Islet of Langerhans (tissue), 1 donor: ENCODE measurements around the gene GABRA5.
A peak's percentile ranks its signal among the peaks of the same experiment; 100 is the strongest.
"Not testable (repeated sequence)": the region's sequence is repeated elsewhere in the genome, so short reads cannot be mapped to it uniquely, and the experiment has no call there.

Source experiments
- FAIRE-seq: peaks from one replicate; lab custom pipeline; 2011; peaks lifted over from hg19 to GRCh38; lab: Jason Lieb, UNC

GABRA5 gene

DNA sequence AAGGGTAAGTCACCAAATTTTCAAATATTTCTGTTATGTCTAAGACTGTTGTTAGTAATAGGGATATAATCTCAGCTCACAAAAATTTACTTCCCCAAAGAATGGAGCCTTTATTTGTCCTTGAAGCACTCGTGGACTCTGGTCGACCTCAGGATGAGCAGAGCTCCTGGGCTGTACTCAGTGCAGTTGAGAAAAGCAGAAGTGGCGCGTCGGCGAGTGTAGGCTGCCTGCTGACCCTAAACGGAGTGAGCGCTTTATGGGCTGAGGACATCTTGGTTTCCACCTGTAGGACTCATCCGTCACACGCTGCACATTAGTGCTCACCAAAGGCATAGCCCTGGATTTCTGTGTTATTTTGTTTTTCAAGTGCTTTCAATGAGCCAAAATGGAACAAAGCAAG, 11.0 kb downstream of the GABRA5 start:
- no peak for FAIRE-seq

DNA sequence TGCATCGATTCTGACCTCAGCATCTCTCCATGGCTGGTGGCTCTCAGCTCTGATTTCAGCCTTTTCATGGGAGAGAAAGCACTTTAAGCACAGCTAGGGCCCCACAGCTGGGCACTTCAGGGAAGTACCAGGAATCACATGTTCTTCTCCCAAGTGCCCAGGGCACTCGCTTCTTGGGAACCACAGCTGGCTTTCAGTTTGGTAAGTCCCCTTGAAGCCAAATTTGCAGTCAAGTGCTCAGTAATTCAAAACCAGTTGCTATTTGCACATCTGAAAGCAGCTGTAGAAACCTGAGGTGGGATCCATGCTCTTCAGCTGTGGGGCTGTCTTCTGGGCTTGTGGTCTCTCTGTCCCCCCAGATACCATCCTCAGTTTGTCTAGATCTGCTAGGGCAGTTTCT, 12.8 kb downstream of the GABRA5 start:
- no peak for FAIRE-seq

DNA sequence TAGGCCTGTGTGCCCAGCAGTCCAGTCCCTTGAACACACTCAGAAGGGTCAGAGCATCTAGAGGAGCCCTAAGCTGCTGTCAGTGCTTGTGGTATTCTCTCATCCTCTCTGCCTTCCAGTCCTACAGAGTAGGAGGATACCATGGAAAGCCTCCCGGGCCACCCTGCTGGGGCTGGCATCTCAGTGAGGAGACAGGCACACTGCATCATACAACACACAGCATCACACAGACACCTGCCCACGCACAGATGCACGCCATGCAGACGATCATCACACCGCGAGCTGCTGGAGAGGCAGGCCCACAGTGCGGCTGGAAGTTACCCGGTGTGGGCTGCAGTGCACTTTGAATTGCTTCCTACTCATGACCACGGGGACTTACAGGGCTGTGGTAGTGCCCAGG, 15.2 kb downstream of the GABRA5 start:
- FAIRE-seq, result no peak

DNA sequence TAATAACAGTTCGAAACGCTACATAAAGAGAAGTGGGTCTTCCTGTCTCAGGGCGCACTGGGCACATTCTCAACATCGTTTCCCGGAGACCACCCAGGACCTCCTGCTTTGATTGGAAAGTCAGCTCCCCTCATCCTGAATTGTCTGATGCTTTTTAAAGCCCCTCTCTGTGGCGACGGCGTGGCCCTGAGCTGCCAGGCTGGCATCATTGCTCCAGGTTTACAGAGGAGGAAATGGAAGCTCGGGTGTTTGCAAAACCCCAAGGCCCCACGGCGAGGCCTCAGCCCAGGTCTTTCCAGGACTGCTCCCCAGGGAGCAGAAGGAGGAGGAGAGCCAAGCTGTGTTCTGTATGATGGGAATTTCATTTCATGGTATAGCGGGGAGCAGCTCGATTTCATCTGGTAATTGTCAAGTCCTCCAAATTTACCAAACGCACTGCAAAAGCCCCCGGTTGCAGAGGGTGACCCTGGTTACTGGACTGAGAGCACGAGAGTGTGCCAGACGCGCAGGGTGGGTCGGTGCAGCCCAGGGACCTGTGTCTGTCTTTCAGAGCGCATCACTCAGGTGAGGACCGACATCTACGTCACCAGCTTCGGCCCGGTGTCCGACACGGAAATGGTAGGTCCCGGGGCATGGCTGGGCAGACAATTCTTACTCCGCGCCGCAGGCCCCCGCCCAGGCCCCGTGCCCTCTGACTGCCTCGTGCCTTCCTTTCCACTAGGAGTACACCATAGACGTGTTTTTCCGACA, 15.9 kb downstream of the GABRA5 start:
- no peak for FAIRE-seq

DNA sequence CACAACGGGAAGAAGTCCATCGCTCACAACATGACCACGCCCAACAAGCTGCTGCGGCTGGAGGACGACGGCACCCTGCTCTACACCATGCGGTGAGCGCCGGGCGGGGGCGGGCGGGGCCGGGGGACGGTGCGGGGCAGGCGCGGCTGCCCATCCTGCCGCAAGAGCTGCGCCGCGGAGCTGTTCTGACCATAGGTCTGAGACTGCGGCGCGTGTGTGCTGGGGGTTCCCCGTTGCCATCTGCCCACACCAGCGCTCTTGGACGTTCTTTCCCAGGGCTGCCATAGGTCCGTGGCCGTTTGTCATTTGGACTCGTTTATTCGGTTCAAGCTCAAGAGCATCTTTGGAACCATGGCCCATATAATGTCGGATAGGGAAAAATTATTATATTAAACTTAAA, 16.6 kb downstream of the GABRA5 start:
- no peak for FAIRE-seq

DNA sequence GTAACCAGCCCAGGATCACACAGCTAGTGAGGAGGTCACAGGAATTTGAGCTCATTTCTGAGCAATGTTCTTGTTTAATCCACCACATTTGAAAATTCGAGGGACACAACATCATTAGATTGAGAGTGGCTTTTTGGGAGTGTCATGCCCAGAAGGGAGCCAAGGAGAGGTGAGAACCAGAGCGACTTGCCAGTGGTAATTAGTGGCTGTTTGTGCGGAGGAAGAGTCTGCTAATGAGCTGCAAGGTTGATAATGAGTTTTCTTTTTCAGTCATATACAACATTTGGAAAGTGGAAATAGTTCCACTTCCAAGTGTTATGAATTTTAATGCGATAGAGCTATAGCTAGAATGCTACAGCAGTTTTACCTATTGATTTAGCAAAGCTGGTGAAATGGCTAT, 19.7 kb downstream of the GABRA5 start:
- no peak for FAIRE-seq

DNA sequence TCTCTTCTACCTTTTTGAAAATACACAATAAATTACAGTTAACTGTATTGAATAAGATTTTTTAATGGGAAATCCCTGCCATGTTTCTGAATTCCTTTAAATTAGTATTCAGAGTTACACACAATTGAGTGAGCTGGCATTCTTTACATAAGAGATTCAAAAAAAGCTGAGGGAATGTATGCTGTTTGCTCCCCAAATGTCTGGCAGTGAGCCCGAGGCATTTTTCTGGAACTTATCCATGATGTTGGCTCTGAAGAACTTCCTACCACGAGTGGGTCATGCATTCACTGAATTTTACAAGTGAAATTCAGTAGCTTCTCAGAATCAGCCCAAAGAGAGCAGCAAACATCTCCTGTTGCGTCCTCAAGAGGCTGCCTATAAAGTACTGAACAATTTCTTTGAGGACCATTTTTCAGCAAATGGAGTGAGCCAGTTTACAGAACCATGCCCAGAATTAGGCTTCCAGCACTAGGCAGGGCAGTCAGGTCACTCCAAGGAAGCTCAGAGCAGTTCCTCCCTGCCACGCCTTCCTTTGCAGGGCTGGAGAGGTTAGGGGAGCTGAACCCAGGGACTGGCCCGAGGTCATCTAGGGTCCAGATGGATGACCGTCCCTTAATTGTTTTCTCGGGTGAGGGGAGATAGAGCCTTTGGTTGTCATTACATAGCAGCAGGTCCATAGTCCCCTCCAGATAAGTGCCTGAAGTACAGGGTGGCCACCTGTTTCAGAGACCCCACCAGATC, 21.2 kb downstream of the GABRA5 start:
- no peak for FAIRE-seq

DNA sequence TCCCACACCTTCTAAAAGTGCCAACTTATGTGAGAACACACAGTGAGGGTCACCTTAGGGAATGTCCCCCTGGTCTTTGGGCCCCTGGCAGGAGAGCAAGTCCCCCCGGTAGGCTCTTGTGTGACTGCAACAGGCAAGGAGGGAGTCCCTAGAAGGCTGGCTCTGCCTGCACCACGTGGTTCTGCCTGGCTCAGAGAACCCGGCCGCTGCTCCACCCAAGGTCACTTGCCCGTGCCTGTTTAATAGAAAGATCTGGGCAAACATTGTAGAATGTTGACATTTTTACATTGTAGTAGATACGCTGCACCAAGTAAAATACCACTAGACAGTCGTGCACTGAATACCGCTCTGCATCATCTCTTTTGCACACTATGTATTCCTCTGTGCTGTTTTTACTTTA, 21.9 kb downstream of the GABRA5 start:
- no peak for FAIRE-seq

DNA sequence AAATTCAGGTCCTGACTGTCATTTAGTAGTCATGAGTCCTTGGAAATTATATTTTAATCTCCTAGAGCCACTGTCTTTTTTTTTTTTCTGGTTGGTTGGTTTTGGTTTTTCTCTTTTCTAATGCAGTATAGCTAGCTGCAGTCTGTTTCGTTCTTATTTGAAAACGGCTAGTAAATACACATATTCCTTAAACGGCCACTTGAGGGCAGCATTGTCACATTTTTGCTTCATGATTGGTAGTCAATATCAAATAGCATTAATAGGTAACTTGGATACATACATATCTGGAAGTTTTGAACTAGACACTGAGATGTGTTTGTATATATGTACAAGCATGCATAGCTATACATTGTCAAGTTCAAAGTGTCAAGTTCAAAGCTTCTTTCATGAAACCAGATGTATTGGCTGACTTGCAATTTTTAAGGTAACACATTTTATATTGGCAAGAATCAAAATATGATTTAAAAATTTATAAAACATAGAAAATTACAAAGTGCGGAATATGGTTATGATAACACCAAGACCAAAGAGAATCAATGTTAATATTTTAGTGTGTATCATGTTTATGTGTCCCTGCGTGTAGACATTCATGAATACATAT, 22.5 kb downstream of the GABRA5 start:
- peak; percentile 99 for FAIRE-seq

DNA sequence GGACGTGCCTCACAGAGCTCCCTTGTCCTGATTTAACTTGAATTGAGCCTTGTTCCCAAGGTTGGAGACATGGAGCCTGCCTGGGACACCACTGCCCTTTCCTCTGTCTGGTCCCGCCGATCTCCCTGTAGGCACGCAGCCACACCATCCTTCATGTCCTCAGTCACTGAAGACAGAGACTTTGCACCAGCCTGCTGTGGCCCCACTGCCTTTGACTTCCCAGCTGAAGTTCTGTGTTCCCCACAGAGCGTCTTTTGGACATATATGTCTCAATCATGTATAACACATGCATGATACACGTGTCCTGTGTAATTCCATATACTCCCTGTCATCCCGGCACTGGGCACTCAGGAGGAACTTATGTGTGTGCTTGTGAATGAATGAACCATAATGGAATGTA, 23.6 kb downstream of the GABRA5 start:
- FAIRE-seq, result no peak

DNA sequence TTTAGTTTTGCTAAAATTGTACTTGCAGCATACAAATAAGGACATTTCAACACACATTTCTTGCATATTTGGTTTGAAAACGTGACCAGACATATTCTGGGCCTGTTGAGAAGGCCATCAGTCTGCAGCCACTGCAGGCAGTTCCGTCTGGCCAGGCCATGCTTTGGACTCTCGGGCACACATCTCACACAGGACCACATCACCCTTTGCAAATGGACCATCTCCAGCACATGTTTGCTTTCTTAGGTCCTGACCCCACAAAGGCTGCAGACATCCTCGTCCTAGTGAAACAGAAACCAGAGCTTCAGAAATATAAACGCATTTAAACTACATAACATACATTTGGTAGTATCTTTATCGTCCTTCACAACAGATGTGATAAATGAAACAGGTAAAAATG, 24.1 kb downstream of the GABRA5 start:
- no peak for FAIRE-seq

DNA sequence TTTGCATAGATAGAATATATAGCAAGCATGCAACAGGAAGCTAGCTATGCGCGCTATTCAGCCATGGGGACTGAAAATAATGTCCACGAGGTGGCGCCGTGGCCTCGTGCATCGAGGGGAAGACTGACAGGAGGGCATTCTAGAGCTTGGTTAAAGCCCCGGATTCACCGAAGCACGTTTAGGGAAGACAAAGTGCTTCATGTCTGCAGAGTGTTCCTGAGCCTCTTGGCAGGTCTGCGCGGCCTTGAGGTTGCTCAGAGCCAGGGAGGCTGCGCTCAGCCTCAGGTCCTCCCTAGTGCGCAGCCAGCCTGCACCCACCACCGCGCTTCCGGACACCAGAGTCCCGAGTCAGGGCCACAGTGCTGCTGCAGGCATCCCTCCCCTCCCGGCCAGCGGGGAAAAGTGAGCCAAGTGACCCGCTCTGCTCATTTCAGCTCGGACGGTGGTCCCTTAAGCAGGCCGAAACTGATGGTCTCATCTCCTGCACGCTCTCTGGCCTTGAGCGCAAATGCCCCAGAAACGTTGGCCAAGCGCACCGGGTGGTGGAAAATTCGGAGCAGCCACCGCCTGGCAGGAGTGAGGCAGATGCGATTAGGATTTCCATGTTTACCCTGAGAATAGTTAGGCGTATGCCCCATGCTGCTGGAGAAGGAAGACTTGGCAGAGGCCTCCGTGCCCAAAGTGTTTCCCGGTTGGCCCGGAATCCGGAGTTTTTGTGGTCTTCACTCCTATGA, 24.8 kb downstream of the GABRA5 start:
- FAIRE-seq, result no peak

DNA sequence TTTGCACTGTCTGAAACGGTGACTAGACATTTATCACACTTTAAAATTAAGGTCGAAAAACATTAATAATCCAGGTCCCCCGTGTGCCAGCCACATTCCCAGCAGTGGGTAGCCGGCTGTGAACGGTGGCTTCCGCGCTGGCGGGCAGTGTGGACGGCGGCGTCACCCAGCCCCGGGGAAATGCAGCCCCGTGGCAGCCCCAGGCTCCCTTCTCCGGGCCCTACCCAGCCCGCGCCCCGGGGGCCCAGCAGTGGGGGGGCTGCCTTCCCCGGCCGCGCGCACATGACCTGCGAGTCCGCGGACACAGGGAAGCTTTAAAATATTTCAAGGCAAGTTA, 25.3 kb downstream of the GABRA5 start:
- FAIRE-seq, result no peak

DNA sequence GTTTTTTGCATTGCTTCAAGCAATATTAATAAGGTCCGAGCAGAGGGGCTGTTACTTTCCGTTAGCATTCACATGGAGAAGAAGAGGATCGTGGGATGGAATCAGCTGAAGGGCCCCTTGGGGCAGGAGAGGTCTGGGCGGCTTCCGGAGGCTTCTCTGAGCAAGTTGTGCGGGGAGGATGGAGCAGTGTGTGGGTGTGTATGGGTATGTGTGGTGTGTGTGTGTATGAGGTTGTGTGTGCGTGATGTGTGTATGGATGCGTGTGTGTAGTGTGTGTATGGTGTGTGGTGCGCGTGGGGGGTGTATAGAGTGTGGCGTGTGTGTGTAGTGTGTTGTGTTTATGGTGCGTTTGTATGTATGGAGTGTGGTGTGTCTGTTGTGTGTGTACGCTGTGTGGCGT, 25.8 kb downstream of the GABRA5 start:
- no peak for FAIRE-seq

DNA sequence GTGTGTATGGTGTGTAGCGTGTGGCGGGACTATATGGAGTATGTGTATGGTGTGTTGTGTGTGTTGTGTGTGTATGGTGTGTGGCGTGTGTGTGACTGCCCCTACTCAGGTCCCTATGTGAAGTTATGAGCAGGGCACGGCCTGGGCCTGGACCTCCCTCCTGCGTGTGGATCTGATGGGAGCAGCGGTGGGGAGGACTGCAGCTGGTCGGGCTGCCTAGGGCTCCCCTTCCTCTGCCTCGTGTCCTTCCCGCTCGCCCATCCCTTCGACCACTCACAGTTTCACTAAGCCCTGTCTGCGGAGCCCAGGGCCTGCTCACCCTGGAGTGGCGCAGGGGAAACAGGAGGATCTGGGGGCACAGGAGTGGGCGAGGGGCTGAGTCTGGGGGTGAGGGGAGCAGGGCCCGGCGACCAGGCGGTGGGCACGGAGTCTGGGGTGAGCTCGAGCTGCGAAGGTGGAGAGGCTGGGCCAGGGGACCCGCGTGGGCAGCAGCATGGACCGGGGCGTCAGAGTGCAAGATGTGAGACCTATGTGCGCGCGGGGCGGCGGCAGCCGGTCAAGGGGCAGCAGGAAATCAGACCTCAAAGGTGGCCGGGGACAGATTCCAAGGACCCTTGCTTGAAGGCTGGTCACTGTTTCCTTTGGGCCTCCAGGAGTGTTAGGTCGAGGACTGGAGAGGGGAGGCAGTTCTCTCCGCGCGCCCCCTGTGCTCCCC, 26.6 kb downstream of the GABRA5 start:
- no peak for FAIRE-seq

DNA sequence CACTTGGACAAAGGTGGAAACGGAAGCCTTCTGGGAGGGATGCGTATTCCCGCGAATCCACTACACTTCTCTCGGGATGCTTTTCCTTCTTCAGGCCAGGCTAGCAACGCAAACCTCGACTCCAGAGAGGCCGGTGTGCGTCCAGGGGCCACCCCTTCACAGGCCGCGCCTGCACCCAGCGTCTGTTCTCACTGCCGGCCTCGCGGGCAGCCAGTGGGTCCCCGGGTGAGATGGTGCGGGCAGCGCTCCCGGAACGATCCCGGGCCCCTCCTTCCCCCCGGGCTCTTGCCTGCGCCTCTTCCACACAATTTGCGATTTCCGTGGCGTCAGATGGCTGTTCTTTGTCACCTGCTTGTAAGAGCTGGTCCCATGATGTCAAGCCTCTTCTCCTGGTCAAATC, 27.3 kb downstream of the GABRA5 start:
- no peak for FAIRE-seq

DNA sequence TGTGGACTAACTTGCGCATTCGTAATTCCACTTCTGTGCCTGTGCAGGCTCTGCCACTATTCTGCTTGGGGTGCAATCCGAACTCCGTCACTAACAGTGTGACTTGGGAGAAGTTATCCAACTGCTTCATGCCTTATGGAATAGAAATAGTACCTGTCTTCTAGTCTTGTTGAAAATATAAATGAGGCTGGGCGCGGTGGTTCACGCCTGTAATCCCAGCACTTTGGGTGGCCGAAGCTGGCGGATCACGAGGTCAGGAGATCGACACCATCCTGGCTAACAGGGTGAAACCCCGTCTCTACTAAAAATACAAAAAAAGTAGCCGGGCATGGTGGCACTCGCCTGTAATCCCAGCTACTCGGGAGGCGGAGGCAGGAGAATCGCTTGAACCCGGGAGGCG, 28.5 kb downstream of the GABRA5 start:
- not testable (repeated sequence) for FAIRE-seq

DNA sequence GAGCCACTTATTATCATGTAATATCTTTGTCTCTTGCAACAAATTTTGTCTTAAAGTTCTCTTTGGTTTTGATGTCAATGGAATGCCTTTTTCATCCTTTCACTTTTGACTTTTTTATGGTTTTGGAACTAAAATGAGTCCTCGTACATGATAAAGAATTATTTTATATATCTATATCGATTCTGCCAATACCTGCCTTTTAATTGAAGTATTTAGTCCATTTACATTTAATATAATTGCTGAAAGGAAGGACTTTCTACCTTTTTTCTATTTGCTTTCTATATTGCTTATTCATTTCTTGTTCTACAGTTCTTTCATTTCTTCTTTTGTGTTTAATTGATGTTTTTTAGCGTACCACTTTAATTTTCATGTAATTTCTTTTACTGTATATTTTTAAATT, 32.8 kb downstream of the GABRA5 start:
- no peak for FAIRE-seq

DNA sequence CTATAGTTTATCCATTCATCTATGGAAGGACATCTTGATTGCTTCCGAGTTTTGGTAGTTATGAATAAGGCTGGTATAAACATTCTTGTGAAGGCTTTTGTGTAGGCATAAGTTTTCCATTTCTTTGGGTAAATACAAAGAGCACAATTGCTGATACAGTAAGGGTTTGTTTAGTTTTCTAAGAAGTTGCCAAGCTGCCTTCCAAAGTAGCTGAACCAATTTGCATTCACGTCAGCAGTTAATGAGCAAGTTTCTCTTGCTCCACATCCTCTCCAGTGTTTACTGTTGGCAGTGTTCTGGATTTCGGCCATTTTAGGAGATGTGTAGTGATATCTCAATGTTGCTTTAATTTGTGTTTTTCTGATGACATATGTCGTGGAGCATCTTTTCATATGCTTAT, 34.2 kb downstream of the GABRA5 start:
- FAIRE-seq, result no peak

DNA sequence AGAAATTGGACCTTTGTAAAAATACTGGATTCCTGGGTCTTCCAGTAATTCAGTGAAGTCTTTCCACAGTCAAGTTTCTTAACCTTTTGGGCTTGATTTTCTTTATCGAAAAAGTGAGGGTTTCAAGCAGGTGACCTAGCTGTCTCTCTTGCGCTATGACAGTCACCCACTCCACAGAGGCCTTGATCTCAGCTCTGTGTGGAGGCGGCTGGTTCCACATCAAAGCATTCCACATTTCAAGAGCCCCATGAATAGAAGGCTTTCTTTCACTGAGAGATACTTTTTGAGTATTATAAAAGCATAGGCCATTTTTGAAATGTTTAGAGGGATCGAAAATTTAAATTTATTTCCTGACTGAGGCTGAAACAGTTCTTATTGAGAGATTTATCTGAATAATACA, 43.9 kb downstream of the GABRA5 start:
- FAIRE-seq, result no peak

DNA sequence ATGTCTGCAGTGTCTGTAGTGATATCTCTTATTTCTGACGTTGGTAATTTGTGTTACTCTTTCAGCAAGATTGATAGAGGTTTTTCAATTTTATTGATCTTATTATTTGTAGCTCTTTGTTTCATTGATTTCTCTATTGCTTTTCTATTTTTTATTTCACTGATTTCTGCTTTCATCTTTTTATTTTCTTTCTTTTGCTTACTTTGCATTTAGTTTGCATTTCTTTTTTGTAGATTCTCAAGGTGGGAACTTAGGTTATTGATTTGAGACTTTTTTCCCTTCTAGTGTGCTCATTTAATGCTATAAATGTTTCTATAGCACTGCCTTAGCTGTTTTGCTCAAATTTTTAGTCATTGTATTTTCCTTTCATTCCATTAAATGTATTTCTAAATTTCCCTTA, 54.6 kb downstream of the GABRA5 start:
- no peak for FAIRE-seq

DNA sequence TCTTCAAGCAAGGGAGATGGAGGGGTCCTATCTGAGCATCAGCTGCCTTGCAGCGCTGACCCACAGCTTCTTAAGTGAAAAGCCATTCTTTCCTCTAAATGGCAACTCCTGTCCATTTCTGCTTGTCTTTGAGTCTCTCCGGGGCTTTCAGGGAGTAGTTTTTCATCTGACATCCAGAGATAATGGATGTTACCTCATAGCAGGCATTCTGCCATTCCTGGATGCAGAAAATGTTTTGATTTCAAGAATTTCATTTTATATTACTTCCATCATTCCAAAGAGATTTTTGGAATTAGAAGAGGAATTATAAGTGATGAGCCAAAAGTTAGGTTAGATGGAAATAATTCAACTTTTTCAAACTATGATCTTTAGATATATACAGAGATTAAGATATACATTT, 59.2 kb downstream of the GABRA5 start:
- no peak for FAIRE-seq

DNA sequence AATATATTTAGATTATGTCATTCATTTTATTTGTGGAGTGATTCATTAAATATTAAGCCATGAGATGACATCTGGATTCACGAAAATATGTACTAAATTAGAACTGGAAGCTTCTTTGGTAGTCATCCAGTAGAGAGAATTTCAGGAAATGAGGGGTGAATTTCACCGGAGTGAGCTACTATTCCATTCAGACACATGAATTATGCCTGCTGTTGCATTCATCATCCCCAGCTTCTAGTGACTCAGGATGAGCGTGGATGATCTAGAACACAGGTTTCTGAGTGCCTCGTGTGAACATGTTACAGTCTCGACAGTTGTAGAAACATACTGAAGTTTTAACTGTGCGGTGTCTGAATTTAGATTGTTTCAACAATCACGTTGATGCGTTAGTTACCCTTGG, 61.2 kb downstream of the GABRA5 start:
- no peak for FAIRE-seq
